Vagina (tissue), 2 donors: ENCODE data around the gene RFK.

Source experiments
- POLR2A ChIP-seq, 2 donors: fragments of 450-650 bp; IDR thresholded peaks; one replicate each; pipeline ENCODE4 v1.6.1; 2017; ENCODE audit warnings: antibody characterized with exemption in 2 of 2, mild to moderate bottlenecking in 2 of 2, moderate library complexity in 2 of 2
- TF ChIP-seq, protein P1 (sequence below), 3 experiments: fragments of 450-650 bp in 2 of 3; fragments of 200-600 bp in 1 of 3; sonication (generic) in 1 of 3; IDR thresholded peaks; one replicate each; pipeline ENCODE4 v1.5.1; 2017 to 2019; ENCODE audit warnings: antibody characterized with exemption in 3 of 3, mild to moderate bottlenecking in 2 of 3, moderate library complexity in 2 of 3

DNA sequence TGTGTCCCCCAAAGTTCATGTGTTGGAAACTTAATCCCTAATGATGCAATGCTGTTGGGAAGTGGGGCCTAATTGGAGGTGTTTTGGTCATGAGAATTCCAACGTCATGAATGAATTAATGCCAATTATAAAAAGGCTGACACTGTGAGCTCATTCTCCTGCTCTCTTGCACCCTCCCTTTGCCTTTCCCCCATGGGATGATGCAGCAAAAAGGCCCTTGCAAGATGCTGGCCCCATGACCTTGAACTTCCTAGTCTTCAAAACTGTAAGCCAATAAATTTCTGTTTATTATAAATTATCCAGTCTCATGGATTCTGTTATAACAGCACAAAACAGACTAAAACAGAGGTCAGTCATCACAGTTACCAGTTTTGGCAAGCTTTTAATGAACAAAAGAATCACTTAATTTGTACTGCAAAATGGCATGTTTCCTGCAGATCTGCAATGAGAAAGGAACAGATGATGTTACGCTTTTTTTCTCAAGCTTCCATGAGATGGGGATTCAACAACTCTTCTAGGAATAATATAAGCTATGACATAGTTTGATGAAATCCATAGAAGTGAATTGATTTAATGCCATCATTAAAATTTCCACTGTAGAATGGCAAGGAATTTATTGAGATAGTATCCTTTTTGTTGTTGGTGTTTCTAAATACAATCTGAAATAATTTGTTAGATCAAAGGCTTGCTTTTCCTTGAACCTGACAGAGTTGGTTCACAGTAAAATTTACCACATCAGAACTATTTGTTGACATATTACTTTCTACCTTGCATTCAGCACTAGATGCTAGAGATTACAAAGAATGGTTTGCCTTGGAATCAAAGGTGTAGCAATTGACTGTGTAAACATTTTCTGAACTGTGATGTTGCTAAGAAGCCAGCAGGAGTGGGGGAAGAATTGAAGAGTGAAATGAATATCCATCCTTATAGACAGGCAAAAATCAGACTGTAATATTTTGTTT is 29.3 kb upstream of the RFK start:
- TF ChIP-seq, protein P1, sequence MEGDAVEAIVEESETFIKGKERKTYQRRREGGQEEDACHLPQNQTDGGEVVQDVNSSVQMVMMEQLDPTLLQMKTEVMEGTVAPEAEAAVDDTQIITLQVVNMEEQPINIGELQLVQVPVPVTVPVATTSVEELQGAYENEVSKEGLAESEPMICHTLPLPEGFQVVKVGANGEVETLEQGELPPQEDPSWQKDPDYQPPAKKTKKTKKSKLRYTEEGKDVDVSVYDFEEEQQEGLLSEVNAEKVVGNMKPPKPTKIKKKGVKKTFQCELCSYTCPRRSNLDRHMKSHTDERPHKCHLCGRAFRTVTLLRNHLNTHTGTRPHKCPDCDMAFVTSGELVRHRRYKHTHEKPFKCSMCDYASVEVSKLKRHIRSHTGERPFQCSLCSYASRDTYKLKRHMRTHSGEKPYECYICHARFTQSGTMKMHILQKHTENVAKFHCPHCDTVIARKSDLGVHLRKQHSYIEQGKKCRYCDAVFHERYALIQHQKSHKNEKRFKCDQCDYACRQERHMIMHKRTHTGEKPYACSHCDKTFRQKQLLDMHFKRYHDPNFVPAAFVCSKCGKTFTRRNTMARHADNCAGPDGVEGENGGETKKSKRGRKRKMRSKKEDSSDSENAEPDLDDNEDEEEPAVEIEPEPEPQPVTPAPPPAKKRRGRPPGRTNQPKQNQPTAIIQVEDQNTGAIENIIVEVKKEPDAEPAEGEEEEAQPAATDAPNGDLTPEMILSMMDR (IDR thresholded peaks at IDR 0.05): no peak
- TF ChIP-seq POLR2A (IDR thresholded peaks at IDR 0.05): no peak
